Measurements from ENCODE around the gene LDLRAD3.

- TF ChIP-seq POLR2AphosphoS5 (IDR thresholded peaks at IDR 0.05; ENCODE audit: low read depth, low read length) (no peak), MAX (IDR thresholded peaks at IDR 0.05) (no peak), CTCF (IDR thresholded peaks at IDR 0.05 in 2 of 3, conservative IDR thresholded peaks at IDR 0.05 in 1 of 3; ENCODE audit: borderline replicate concordance in 1 of 3, insufficient read depth in 1 of 3, low read depth in 2 of 3, low read length in 2 of 3) (no peak), ZNF274 (IDR thresholded peaks at IDR 0.05; ENCODE audit: low read depth, low read length) (no peak), YY1 (IDR thresholded peaks at IDR 0.05; ENCODE audit: extremely low read depth, insufficient replicate concordance, low read depth, low read length) (no peak), POLR2A (IDR thresholded peaks at IDR 0.05; ENCODE audit: borderline replicate concordance, extremely low read depth, insufficient read depth, insufficient read length) (no peak), EGR1 (IDR thresholded peaks at IDR 0.05; ENCODE audit: low read depth) (no peak), REST (IDR thresholded peaks at IDR 0.05; ENCODE audit: low read depth) (no peak), TCF7L2 (IDR thresholded peaks at IDR 0.05; ENCODE audit: borderline replicate concordance, extremely low read depth, insufficient read depth, insufficient read length) (no peak)
These were observed 37.0 kb downstream of the LDLRAD3 start for GRCh38 chr11:35980686-35981390.
